AG09309 (cell line): ENCODE results near the gene CCDC102A.

Source experiments
- DNase-seq: peaks from one replicate; pipeline ENCODE4 v3.0.0-alpha.2; 2010; ENCODE audit warnings: low read depth
- H3K4me3 ChIP-seq: 2 replicates; pipeline ENCODE4 v1.5.1; 2011; ENCODE audit warnings: mild to moderate bottlenecking, low read depth, low read length, moderate library complexity; ENCODE audit not compliant: control insufficient read depth
- CTCF ChIP-seq: IDR thresholded peaks from 2 replicates; pipeline ENCODE4 v1.5.1; 2011; ENCODE audit warnings: mild to moderate bottlenecking, low read depth, low read length, inconsistent platforms; ENCODE audit not compliant: insufficient read depth, control insufficient read depth; ENCODE audit errors: missing control alignments

CCDC102A gene

GRCh38 chr16:57473176-57473840, 63.1 kb downstream of the CCDC102A start:
- no peak overlapping the region for H3K4me3 ChIP-seq
- TF ChIP-seq CTCF: no peak
- no peak for DNase-seq

GRCh38 chr16:57472665-57473060, 63.7 kb downstream of the CCDC102A start:
- H3K4me3 ChIP-seq: no peak overlapping the region
- DNase-seq: no peak
- TF ChIP-seq CTCF: no peak

- DNase-seq: no peak
- no peak overlapping the region for H3K4me3 ChIP-seq
Observed at GRCh38 chr16:57471852-57472664, 64.3 kb downstream of the CCDC102A start.

GRCh38 chr16:57471209-57471608, 65.2 kb downstream of the CCDC102A start:
- TF ChIP-seq CTCF: no peak
- no peak overlapping the region for H3K4me3 ChIP-seq
- DNase-seq: no peak

More at GRCh38 chr16:57471852-57472664, 64.3 kb downstream of the CCDC102A start:
- TF ChIP-seq CTCF: no peak

GRCh38 chr16:57470711-57471110, 65.7 kb downstream of the CCDC102A start:
- H3K4me3 ChIP-seq: no peak overlapping the region
- no peak for TF ChIP-seq CTCF
- no peak for DNase-seq

- no peak for TF ChIP-seq CTCF
- DNase-seq: no peak
- H3K4me3 ChIP-seq: no peak overlapping the region
Observed at GRCh38 chr16:57469917-57470470, 66.4 kb downstream of the CCDC102A start.
